GM18519 (cell line): Measurements from ENCODE around the gene MYH7.

Source experiments
- ATAC-seq: cut with Tn5 transposase; IDR thresholded peaks from one replicate; pipeline ENCODE4 v1.9.1; 2021; ENCODE audit warnings: mild to moderate bottlenecking, moderate library complexity; ENCODE audit not compliant: unreplicated experiment, low FRiP score

The MYH7 gene

GRCh38 chr14:23376482-23377197 is 58.8 kb downstream of the MYH7 start, which contains the start of gene CMTM5:
TSS of gene CMTM5 (plus strand) at chr14:23377046. CDS start at chr14:23377252, 206 bp downstream.
- ATAC-seq, result no peak

GRCh38 chr14:23375527-23376251 is 59.8 kb downstream of the MYH7 start:
- no peak for ATAC-seq

GRCh38 chr14:23373041-23373440 is 62.4 kb downstream of the MYH7 start:
- ATAC-seq, result no peak

GRCh38 chr14:23372509-23372908 is 63.0 kb downstream of the MYH7 start, which contains the start of gene IL25:
TSS of gene IL25 (plus strand) at chr14:23372809.
- ATAC-seq, result no peak

- ATAC-seq, result no peak
These were observed 63.6 kb downstream of the MYH7 start for GRCh38 chr14:23371865-23372264.

- ATAC-seq, result no peak
These were observed 65.2 kb downstream of the MYH7 start for GRCh38 chr14:23370221-23370620.

GRCh38 chr14:23366426-23366921 is 69.0 kb downstream of the MYH7 start:
- ATAC-seq, result no peak

- ATAC-seq, result no peak
These were observed 69.6 kb downstream of the MYH7 start for GRCh38 chr14:23365732-23366425.

GRCh38 chr14:23365036-23365731 is 70.3 kb downstream of the MYH7 start, which contains the start of gene EFS:
TSS of gene EFS (minus strand) at chr14:23365172. CDS start at chr14:23365025, 147 bp downstream.
- ATAC-seq, result no peak

- no peak for ATAC-seq
These were observed 71.1 kb downstream of the MYH7 start for GRCh38 chr14:23364164-23365035.
